Measurements from ENCODE around the gene ZNF644. TPM values are rescaled to one million over a fixed set of nuclear protein-coding genes. Genes with fewer than 3 reads are reported as not detected.

The ZNF644 gene
- total RNA-seq, 1 donor from 2014 or later: 51.9 TPM

DNA sequence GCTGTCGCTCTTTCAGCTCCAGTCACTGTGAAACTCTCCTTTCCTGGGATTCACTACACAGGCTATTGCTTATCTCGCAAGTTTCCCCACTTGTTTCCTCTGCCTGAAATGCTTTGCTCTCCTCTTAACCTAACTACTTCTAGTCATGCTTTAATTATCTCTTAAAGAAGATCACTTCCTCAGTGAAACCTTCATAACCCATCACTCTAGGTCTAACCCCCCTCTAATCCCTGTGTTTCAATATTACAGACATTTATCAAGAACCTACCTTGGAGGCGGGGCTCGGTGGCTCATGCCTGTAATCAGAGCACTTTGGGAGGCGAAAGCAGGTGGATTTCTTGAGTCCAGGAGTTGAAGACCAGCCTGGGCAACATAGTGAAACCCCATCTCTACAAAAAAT lies 16.7 kb upstream of the ZNF644 start:
- no peak for DNase-seq
- H3K9me3 ChIP-seq: no peaks in the 10 kb centered on the region
- H3K4me1 ChIP-seq: no peaks in the 10 kb centered on the region
- intact Hi-C loops (cut with DNase I): no loop called here
- no peak for ATAC-seq
- H3K36me3 ChIP-seq: no peaks in the 10 kb centered on the region
- no peak overlapping the region for H3K4me3 ChIP-seq
- H3K27ac ChIP-seq: no peak overlapping the region
- TF ChIP-seq, protein P1, sequence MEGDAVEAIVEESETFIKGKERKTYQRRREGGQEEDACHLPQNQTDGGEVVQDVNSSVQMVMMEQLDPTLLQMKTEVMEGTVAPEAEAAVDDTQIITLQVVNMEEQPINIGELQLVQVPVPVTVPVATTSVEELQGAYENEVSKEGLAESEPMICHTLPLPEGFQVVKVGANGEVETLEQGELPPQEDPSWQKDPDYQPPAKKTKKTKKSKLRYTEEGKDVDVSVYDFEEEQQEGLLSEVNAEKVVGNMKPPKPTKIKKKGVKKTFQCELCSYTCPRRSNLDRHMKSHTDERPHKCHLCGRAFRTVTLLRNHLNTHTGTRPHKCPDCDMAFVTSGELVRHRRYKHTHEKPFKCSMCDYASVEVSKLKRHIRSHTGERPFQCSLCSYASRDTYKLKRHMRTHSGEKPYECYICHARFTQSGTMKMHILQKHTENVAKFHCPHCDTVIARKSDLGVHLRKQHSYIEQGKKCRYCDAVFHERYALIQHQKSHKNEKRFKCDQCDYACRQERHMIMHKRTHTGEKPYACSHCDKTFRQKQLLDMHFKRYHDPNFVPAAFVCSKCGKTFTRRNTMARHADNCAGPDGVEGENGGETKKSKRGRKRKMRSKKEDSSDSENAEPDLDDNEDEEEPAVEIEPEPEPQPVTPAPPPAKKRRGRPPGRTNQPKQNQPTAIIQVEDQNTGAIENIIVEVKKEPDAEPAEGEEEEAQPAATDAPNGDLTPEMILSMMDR (IDR thresholded peaks at IDR 0.05): no peak
- H3K27me3 ChIP-seq: no peaks in the 10 kb centered on the region

DNA sequence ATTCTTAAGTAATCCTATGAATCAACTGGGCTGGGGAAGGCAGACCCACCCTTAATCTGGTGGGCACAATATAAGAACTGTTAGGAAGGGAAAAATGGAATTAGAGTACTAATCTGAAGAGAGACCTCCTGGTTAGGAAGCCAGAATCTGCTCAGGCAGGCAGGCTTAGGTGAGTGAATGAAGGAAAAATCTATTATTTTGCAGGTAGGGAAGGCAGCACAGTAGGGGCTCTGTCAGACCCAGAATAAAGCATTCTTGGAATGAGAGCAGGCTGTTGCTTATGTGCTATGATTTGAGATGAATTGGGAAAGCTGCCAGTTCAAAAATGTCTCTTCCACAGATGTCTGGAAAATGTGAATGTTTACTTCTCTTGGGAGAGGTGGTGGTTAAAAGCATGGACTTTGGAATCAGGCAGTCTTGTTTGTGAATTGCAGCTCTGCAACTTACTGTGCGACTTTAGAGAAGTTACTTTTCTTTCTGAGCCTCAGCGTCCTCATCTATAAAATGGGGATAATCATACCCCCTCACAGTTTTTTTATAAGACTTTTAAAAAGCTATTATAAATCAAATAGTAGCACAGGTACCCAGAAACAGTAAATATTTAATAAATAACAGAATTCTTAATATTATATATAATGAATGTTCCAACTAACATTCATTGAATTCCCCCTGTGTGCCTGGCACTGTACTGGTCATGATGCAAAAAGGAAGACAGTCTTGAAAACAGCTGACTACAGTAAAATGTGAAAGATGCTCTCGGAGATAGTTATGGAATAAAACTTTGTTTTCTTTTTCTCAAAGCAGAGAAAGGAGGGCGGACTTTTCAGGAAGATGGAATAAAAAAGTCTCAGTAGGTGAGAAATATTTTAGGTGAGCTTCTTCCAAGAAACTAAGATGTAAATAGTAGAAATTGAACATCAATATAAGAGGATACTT lies 15.3 kb upstream of the ZNF644 start:
- TF ChIP-seq, protein P1 (IDR thresholded peaks at IDR 0.05): no peak
- ATAC-seq (no peak), DNase-seq (no peak)
- H3K27me3 ChIP-seq: no peaks in the 10 kb centered on the region
- no peaks in the 10 kb centered on the region for H3K4me1 ChIP-seq
- no peak overlapping the region for H3K27ac ChIP-seq
- H3K4me3 ChIP-seq: no peak overlapping the region
- intact Hi-C loops (cut with DNase I): no loop called here
- no peaks in the 10 kb centered on the region for H3K9me3 ChIP-seq
- H3K36me3 ChIP-seq: no peaks in the 10 kb centered on the region

DNA sequence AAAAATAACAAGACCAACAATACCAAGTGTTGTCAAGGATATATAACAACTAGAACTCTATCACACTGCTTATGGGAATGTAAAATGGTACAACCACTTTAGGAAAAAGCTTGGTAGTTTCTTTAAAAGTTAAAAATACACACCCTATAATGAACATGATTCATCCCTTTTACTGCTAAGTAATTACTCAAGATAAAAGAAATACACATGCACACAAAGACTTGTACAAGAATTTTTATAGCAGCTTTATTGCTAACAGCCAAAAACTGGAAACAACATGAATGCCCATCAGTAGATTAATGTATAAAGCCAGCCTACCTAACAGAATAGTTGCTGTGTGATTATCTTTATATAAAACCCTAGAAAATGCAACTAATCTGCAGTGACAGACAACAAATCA lies 10.5 kb upstream of the ZNF644 start:
- Histone ChIP-seq H3K36me3 (no peaks in the 10 kb centered on the region), H3K9me3 (no peaks in the 10 kb centered on the region), H3K27me3 (peaks cover 4% of the 10 kb centered on the region), H3K27ac (no peak overlapping the region), H3K4me1 (no peaks in the 10 kb centered on the region), H3K4me3 (no peak overlapping the region)
- TF ChIP-seq, protein P1 (IDR thresholded peaks at IDR 0.05): no peak
- ATAC-seq (no peak), DNase-seq (no peak)
- intact Hi-C loops (cut with DNase I): no loop called here

DNA sequence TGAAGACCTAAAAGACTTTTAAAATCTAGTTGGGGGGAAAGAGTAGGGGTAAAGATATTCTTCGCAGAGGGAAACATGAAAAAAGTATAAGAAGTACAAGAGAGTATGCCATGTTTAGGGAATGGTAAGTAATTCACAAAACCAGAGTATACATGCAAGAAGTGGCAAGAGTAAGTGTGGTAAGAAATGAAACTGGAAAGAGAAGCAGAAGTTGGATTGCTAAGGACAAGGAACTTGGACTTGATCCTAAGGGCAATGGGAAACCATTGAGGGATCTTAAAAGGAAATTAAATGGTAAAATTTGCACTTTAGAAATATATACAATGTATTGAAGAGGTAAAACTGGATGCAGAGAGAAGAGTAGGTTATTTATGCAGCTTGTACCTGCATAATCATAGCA lies 9.2 kb upstream of the ZNF644 start:
- Histone ChIP-seq H3K4me3 (no peak overlapping the region), H3K27ac (no peak overlapping the region), H3K27me3 (peaks cover 4% of the 10 kb centered on the region), H3K36me3 (no peaks in the 10 kb centered on the region), H3K9me3 (no peaks in the 10 kb centered on the region), H3K4me1 (no peaks in the 10 kb centered on the region)
- DNase-seq: no peak
- TF ChIP-seq, protein P1 (IDR thresholded peaks at IDR 0.05): no peak
- ATAC-seq: peak; percentile 49
- intact Hi-C loops (cut with DNase I): no loop called here

DNA sequence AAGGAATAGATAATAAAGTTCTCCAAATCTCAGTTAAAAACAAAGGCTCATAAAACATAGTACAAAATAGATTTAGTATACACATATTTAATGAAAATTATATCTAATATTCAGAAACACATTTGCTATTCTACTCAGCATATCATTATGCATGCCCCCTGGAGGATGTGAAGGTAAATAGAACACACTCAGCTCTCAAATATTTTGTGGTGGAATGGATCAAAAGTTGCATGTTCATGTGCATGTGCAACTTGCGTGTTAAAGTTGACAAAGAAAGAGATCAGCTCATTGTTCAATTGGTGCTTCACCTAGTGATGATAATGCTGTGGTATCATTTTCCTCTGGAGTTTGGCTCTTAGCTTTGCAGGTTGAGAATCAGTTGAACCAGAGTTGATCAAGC lies 4.9 kb upstream of the ZNF644 start:
- Histone ChIP-seq H3K27me3 (peaks cover 4% of the 10 kb centered on the region), H3K4me1 (peaks cover 9% of the 10 kb centered on the region), H3K4me3 (no peak overlapping the region), H3K36me3 (no peaks in the 10 kb centered on the region), H3K27ac (no peak overlapping the region), H3K9me3 (no peaks in the 10 kb centered on the region)
- DNase-seq: no peak
- ATAC-seq: no peak
- TF ChIP-seq, protein P1 (IDR thresholded peaks at IDR 0.05): peak; percentile 31
- intact Hi-C loops (cut with DNase I): no loop called here
